ENCODE data around the gene INO80C. TPM values are rescaled to one million over a fixed set of nuclear protein-coding genes. Genes with fewer than 3 reads are reported as not detected.

The INO80C gene
- total RNA-seq, 1 experiment from 2014 or later = 42.3 TPM

GRCh38 chr18:35525795-35526494 is 28.2 kb upstream of the INO80C start:
- Mint-ChIP-seq H3K4me3 (no peak overlapping the region), H3K27me3 (ENCODE audit: low read depth) (no peaks in the 10 kb centered on the region; the same call in 1 of the 2 replicates), H3K36me3 (peaks cover 6% of the 10 kb centered on the region; the same call in 1 of the 2 replicates), H3K4me1 (peaks cover 37% of the 10 kb centered on the region), H3K27ac (peak overlapping the region; percentile 48; the same call in 1 of the 2 replicates), H3K9me3 (peaks cover 21% of the 10 kb centered on the region)
- ChIA-PET POLR2A (no interaction called here), CTCF (interaction anchor here (0.9 to 1.8 kb wide), 4 partner anchors 30 to 425 kb away, joined by 3 to 7 read pairs (median 3); no protein-coding TSS in a partner anchor)
- DNase-seq (ENCODE audit: low spot score) (no peak), ATAC-seq (peak; percentile 56)
- TF ChIP-seq ZNF512 (CRISPR knock-in tag; IDR thresholded peaks at IDR 0.05; ENCODE audit: borderline replicate concordance) = no peak
- TF ChIP-seq E2F4 (CRISPR knock-in tag; IDR thresholded peaks at IDR 0.05; ENCODE audit: borderline replicate concordance, low read depth) = no peak
- no peak for TF ChIP-seq RORB (CRISPR knock-in tag; IDR thresholded peaks at IDR 0.05)
- TF ChIP-seq JAZF1 (CRISPR knock-in tag; IDR thresholded peaks at IDR 0.05) = no peak
- no peak for TF ChIP-seq SMAD4 (CRISPR knock-in tag; IDR thresholded peaks at IDR 0.05)
- no peak for TF ChIP-seq CREM (CRISPR knock-in tag; IDR thresholded peaks at IDR 0.05)
- no peak for TF ChIP-seq ZNF219 (CRISPR knock-in tag; IDR thresholded peaks at IDR 0.05; ENCODE audit: borderline replicate concordance)
- TF ChIP-seq, protein P1, sequence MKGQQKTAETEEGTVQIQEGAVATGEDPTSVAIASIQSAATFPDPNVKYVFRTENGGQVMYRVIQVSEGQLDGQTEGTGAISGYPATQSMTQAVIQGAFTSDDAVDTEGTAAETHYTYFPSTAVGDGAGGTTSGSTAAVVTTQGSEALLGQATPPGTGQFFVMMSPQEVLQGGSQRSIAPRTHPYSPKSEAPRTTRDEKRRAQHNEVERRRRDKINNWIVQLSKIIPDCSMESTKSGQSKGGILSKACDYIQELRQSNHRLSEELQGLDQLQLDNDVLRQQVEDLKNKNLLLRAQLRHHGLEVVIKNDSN (CRISPR knock-in tag; IDR thresholded peaks at IDR 0.05) = no peak
- no peak for TF ChIP-seq ZBTB21 (CRISPR knock-in tag; IDR thresholded peaks at IDR 0.05; ENCODE audit: borderline replicate concordance)
- no peak for TF ChIP-seq SOX15 (CRISPR knock-in tag; IDR thresholded peaks at IDR 0.05)
- TF ChIP-seq, protein P2, sequence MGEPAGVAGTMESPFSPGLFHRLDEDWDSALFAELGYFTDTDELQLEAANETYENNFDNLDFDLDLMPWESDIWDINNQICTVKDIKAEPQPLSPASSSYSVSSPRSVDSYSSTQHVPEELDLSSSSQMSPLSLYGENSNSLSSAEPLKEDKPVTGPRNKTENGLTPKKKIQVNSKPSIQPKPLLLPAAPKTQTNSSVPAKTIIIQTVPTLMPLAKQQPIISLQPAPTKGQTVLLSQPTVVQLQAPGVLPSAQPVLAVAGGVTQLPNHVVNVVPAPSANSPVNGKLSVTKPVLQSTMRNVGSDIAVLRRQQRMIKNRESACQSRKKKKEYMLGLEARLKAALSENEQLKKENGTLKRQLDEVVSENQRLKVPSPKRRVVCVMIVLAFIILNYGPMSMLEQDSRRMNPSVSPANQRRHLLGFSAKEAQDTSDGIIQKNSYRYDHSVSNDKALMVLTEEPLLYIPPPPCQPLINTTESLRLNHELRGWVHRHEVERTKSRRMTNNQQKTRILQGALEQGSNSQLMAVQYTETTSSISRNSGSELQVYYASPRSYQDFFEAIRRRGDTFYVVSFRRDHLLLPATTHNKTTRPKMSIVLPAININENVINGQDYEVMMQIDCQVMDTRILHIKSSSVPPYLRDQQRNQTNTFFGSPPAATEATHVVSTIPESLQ (CRISPR knock-in tag; IDR thresholded peaks at IDR 0.05) = no peak
- TF ChIP-seq FOXK1 (CRISPR knock-in tag; IDR thresholded peaks at IDR 0.05) = no peak

- POLR2A ChIA-PET = interaction anchor here (0.7 kb wide), 1 partner anchor 26 kb away, joined by 3 read pairs; the partner anchor contains the start of gene INO80C
- ATAC-seq (no peak), DNase-seq (ENCODE audit: low spot score) (no peak)
- Mint-ChIP-seq H3K4me3 (no peak overlapping the region), H3K4me1 (peaks cover 37% of the 10 kb centered on the region), H3K9me3 (0 out of 2 replicates have a peak, but pooled peaks cover 8% of the 10 kb centered on the region), H3K36me3 (no peaks in the 10 kb centered on the region), H3K27ac (peak overlapping the region; percentile 19; the same call in 1 of the 2 replicates), H3K27me3 (ENCODE audit: low read depth) (no peaks in the 10 kb centered on the region; the same call in 1 of the 2 replicates)
- CTCF ChIA-PET = interaction anchor here (0.7 to 1.4 kb wide), 2 partner anchors 12 to 138 kb away, joined by 3 read pairs; no protein-coding TSS in a partner anchor
- TF ChIP-seq E2F4 (CRISPR knock-in tag; IDR thresholded peaks at IDR 0.05; ENCODE audit: borderline replicate concordance, low read depth) = no peak
- TF ChIP-seq FOXP1 (CRISPR knock-in tag; IDR thresholded peaks at IDR 0.05; ENCODE audit: borderline replicate concordance) = no peak
Observed at GRCh38 chr18:35524226-35524625, 26.5 kb upstream of the INO80C start.

All from WTC11 (cell line).